ENCODE measurements around the gene TRAF3.

DNA sequence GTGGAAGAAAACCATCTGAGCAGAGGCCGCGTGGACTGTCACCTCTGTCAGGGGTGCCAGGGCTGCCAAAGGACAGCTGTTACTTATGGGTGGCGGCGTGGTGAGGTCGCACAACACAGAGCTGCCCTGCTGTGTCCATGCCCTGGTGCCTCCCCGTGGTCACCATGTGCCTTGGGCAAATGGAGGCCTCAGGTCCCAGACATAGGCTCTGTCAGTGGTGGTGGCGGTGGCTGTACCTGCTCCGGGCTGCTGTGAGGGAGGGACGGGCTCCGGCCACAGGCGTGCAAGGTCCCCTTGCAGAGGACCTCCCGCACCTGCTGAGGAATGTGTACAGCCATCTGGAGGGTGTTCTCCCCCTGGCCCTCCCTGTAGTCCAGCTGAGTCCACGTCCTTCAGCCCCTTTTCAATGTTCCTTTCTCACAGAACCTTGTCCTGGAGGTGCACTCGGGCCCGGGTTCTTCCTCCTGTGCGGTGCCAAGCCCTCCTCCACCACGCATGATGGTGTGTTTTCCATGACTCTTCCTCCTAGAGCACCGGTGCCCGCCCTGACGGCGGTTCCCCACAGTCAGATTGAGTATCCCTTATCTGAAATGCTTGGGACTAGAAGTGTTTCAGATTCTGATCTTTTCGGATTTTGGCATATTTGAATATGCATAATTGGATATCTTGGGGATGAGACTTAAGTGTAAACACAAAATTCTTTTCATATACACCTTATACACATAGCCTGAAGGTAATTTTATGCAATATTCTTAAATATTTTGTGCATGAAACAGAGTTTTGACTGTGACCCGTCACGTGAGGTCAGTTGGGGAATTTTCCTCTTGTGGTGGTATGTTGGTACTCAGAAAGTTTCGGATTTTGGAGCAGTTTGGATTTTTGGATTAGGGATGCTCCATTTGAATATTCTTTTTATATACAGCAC lies 49.8 kb downstream of the TRAF3 start:
- TF ChIP-seq CTCF (IDR thresholded peaks at IDR 0.05; ENCODE audit: insufficient read depth, low read length, poor library complexity, severe bottlenecking) (no peak), EZH2phosphoT487 (conservative IDR thresholded peaks at IDR 0.05; ENCODE audit: low read length) (no peak)
